Neural cell (in vitro differentiated cells): ENCODE results near the gene YKT6. TPM values are rescaled to one million over a fixed set of nuclear protein-coding genes. Genes with fewer than 3 reads are reported as not detected.

Experiments
- H2AFZ ChIP-seq: fragments of 200-600, 300-800 bp; sonication (generic), shearing (Covaris generic); 2 replicates; pipeline ENCODE4 v1.6.0; 2014; ENCODE audit warnings: low read depth, mild to moderate bottlenecking, antibody characterized with exemption, low read length, moderate library complexity
- H3F3A ChIP-seq: fragments of 200-600 bp; shearing (Covaris generic); 2 replicates; pipeline ENCODE4 v1.6.1; 2016; ENCODE audit warnings: mild to moderate bottlenecking, moderate library complexity, mixed read lengths, antibody characterized with exemption, low read length; ENCODE audit not compliant: insufficient read depth, poor library complexity, severe bottlenecking
- H3K27ac ChIP-seq: fragments of 200-600, 300-800 bp; sonication (generic), shearing (Covaris generic); 2 replicates; pipeline ENCODE4 v1.5.1; 2014; ENCODE audit warnings: mild to moderate bottlenecking, low read length, moderate library complexity
- H3K27me3 ChIP-seq: fragments of 300-800, 200-600 bp; sonication (generic), shearing (Covaris generic); 2 replicates; pipeline ENCODE4 v1.6.0; 2014; ENCODE audit warnings: mild to moderate bottlenecking, low read depth, low read length, moderate library complexity; ENCODE audit not compliant: insufficient read depth
- H3K36me3 ChIP-seq: fragments of 300-800, 200-600 bp; sonication (generic), shearing (Covaris generic); 2 replicates; pipeline ENCODE4 v1.5.1; 2014; ENCODE audit warnings: mild to moderate bottlenecking, antibody characterized with exemption, low read length, moderate library complexity; ENCODE audit not compliant: insufficient read depth
- H3K4me2 ChIP-seq: fragments of 300-800, 200-600 bp; sonication (generic), shearing (Covaris generic); 2 replicates; pipeline ENCODE4 v1.6.0; 2014; ENCODE audit warnings: mild to moderate bottlenecking, low read length
- H3K4me3 ChIP-seq: fragments of 300-800, 200-600 bp; sonication (generic), shearing (Covaris generic); 2 replicates; pipeline ENCODE4 v1.5.1; 2014; ENCODE audit warnings: mild to moderate bottlenecking, low read length, moderate library complexity
- H3K79me2 ChIP-seq: fragments of 200-600 bp; shearing (Covaris generic); replicated peaks from 2 replicates; pipeline ENCODE4 v1.6.0; 2014; ENCODE audit warnings: mild to moderate bottlenecking, low read length, moderate library complexity; ENCODE audit not compliant: insufficient read depth
- H3K9ac ChIP-seq: fragments of 300-800, 200-600 bp; sonication (generic), shearing (Covaris generic); 2 replicates; pipeline ENCODE4 v1.6.1; 2016; ENCODE audit warnings: mild to moderate bottlenecking, low read length, mixed read lengths
- H3K9me2 ChIP-seq: fragments of 200-600 bp; shearing (Covaris generic); 2 replicates; pipeline ENCODE4 v1.6.1; 2016; ENCODE audit warnings: mild to moderate bottlenecking, low read length, mixed read lengths; ENCODE audit not compliant: insufficient read depth
- H3K9me3 ChIP-seq: fragments of 200-600, 300-800 bp; sonication (generic), shearing (Covaris generic); 2 replicates; pipeline ENCODE4 v1.6.1; 2016; ENCODE audit warnings: mild to moderate bottlenecking, mixed run types, low read length, moderate library complexity, mixed read lengths
- H4K20me1 ChIP-seq: fragments of 200-600 bp; shearing (Covaris generic); 2 replicates; pipeline ENCODE4 v1.6.1; 2016; ENCODE audit warnings: mild to moderate bottlenecking, mixed run types; ENCODE audit not compliant: insufficient read depth
- EP300 ChIP-seq: fragments of 450-650 bp; conservative IDR thresholded peaks from 2 replicates; pipeline ENCODE4 v1.6.1; 2014; ENCODE audit warnings: antibody characterized with exemption, mild to moderate bottlenecking, moderate library complexity; ENCODE audit not compliant: poor library complexity, severe bottlenecking
- EZH2 ChIP-seq: fragments of 200-600, 300-800 bp; shearing (Covaris generic), sonication (generic); IDR thresholded peaks from 2 replicates; pipeline ENCODE4 v1.6.1; 2014; ENCODE audit warnings: antibody characterized with exemption, low read length, borderline replicate concordance, mild to moderate bottlenecking; ENCODE audit not compliant: insufficient read depth, poor library complexity, severe bottlenecking
- MXI1 ChIP-seq: fragments of 450-650 bp; conservative IDR thresholded peaks from 2 replicates; pipeline ENCODE4 v1.6.1; 2014; ENCODE audit warnings: antibody characterized with exemption, mild to moderate bottlenecking; ENCODE audit not compliant: poor library complexity, severe bottlenecking
- POLR2AphosphoS5 ChIP-seq: IDR thresholded peaks from 2 replicates; pipeline ENCODE4 v1.6.1; 2012
- RAD21 ChIP-seq: fragments of 450-650 bp; conservative IDR thresholded peaks from 2 replicates; pipeline ENCODE4 v1.6.1; 2014; ENCODE audit warnings: antibody characterized with exemption, mild to moderate bottlenecking, moderate library complexity
- SMC3 ChIP-seq: fragments of 450-650 bp; conservative IDR thresholded peaks from 2 replicates; pipeline ENCODE4 v1.6.1; 2014; ENCODE audit warnings: antibody characterized with exemption, mild to moderate bottlenecking, moderate library complexity; ENCODE audit not compliant: poor library complexity
- TAF1 ChIP-seq: IDR thresholded peaks from 2 replicates; pipeline ENCODE4 v1.6.1; 2012; ENCODE audit warnings: low read depth
- polyA plus RNA-seq: library from polyadenylated mRNA; depleted of rRNA; stranded (reverse); fragments of >200 nt; gene quantifications from 2 replicates; pipeline ENCODE4 v1.2.3, GENCODE V29; 2014
- TF ChIP-seq, protein P1 (sequence below): IDR thresholded peaks from 2 replicates; pipeline ENCODE4 v1.6.1; 2012; ENCODE audit warnings: borderline replicate concordance
- TF ChIP-seq, protein P2 (sequence below): fragments of 450-650 bp; IDR thresholded peaks from 2 replicates; pipeline ENCODE4 v1.5.1; 2014; ENCODE audit warnings: antibody characterized with exemption, mild to moderate bottlenecking, moderate library complexity; ENCODE audit not compliant: poor library complexity, severe bottlenecking

Gene YKT6
- polyA plus RNA-seq, 1 donor from 2014 or later, result 93.4 TPM

DNA sequence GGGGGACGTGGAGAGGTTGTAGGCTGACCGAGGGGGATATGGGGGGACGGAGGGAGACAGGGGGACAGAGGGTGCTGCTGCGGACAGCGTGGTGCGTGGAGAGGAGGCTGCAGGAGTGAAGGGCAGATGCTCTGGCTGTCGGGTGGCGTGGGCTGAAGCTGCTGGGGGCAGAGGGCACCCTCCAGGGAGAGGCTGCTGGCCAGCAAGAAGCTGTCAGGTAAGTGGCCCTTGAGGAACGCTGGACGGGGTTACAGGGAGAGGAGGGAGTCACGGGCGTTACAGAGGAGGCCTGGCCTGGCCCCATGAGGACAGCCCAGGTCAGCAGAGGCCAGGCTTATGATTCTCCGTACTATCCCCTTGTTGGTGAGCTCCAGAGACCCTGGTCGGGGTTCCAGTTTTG, 27.1 kb downstream of the YKT6 start:
- no peak overlapping the region for H3K9ac ChIP-seq
- H2AFZ ChIP-seq, result no peak overlapping the region
- no peak for TF ChIP-seq TAF1
- TF ChIP-seq, protein P1, sequence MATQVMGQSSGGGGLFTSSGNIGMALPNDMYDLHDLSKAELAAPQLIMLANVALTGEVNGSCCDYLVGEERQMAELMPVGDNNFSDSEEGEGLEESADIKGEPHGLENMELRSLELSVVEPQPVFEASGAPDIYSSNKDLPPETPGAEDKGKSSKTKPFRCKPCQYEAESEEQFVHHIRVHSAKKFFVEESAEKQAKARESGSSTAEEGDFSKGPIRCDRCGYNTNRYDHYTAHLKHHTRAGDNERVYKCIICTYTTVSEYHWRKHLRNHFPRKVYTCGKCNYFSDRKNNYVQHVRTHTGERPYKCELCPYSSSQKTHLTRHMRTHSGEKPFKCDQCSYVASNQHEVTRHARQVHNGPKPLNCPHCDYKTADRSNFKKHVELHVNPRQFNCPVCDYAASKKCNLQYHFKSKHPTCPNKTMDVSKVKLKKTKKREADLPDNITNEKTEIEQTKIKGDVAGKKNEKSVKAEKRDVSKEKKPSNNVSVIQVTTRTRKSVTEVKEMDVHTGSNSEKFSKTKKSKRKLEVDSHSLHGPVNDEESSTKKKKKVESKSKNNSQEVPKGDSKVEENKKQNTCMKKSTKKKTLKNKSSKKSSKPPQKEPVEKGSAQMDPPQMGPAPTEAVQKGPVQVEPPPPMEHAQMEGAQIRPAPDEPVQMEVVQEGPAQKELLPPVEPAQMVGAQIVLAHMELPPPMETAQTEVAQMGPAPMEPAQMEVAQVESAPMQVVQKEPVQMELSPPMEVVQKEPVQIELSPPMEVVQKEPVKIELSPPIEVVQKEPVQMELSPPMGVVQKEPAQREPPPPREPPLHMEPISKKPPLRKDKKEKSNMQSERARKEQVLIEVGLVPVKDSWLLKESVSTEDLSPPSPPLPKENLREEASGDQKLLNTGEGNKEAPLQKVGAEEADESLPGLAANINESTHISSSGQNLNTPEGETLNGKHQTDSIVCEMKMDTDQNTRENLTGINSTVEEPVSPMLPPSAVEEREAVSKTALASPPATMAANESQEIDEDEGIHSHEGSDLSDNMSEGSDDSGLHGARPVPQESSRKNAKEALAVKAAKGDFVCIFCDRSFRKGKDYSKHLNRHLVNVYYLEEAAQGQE, result no peak
- no peaks in the 10 kb centered on the region for H3F3A ChIP-seq
- H3K4me2 ChIP-seq, result no peak overlapping the region
- H3K27ac ChIP-seq, result no peak overlapping the region
- H3K4me3 ChIP-seq, result no peak overlapping the region
- no peaks in the 10 kb centered on the region for H4K20me1 ChIP-seq
- no peaks in the 10 kb centered on the region for H3K9me3 ChIP-seq
- H3K9me2 ChIP-seq, result no peaks in the 10 kb centered on the region
- H3K27me3 ChIP-seq, result no peaks in the 10 kb centered on the region
- H3K79me2 ChIP-seq, result no peaks in the 10 kb centered on the region
- H3K36me3 ChIP-seq, result no peaks in the 10 kb centered on the region

DNA sequence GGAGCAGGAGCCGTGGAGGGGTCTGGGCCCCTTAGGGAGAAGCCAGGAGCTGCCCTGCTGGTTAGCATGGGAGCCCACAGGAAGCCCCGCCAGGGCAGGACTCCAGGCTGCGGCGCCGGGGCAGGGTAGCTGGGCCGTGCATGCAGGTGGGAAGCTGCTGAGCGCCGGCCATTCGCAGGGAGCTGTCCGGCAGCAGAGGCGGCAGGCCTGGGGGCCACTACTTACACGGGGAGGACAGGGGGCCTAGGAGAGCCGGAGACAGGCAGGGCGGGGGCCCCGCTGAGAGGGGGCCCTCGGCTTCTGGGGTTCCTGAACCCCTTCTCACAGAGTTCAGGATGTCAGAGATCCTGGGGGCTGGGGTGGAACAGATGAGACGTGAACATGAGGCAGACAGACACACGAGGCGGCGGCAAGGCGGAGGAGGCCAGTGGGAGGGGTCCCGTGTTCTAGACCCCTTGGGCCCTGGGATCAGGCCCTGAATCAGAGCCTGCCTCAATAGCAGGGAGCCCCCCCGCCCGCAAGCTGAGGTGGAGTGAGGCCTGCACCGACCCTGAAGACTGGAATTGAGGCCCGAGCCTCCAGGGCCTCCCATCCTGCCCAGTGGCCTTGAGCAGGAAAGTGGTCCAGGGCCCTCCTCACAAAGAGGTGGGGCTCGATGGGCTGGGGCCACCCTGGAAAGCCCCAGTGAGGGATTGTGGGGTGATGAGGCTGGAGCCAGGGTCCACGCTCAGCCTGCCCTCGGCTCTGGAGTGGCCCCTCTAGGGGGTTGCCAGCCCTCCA, 28.0 kb downstream of the YKT6 start:
- Histone ChIP-seq H4K20me1 (no peaks in the 10 kb centered on the region), H3F3A (no peaks in the 10 kb centered on the region), H3K27me3 (no peaks in the 10 kb centered on the region), H3K27ac (no peak overlapping the region), H3K9me2 (no peaks in the 10 kb centered on the region), H3K4me2 (no peak overlapping the region), H2AFZ (no peak overlapping the region), H3K4me3 (no peak overlapping the region), H3K79me2 (no peaks in the 10 kb centered on the region), H3K9ac (no peak overlapping the region), H3K36me3 (no peaks in the 10 kb centered on the region), H3K9me3 (no peaks in the 10 kb centered on the region)
- TF ChIP-seq EP300, result no peak
- TF ChIP-seq, protein P2, sequence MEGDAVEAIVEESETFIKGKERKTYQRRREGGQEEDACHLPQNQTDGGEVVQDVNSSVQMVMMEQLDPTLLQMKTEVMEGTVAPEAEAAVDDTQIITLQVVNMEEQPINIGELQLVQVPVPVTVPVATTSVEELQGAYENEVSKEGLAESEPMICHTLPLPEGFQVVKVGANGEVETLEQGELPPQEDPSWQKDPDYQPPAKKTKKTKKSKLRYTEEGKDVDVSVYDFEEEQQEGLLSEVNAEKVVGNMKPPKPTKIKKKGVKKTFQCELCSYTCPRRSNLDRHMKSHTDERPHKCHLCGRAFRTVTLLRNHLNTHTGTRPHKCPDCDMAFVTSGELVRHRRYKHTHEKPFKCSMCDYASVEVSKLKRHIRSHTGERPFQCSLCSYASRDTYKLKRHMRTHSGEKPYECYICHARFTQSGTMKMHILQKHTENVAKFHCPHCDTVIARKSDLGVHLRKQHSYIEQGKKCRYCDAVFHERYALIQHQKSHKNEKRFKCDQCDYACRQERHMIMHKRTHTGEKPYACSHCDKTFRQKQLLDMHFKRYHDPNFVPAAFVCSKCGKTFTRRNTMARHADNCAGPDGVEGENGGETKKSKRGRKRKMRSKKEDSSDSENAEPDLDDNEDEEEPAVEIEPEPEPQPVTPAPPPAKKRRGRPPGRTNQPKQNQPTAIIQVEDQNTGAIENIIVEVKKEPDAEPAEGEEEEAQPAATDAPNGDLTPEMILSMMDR, result no peak
- TF ChIP-seq TAF1, result no peak
- TF ChIP-seq SMC3, result no peak
- TF ChIP-seq RAD21, result no peak

DNA sequence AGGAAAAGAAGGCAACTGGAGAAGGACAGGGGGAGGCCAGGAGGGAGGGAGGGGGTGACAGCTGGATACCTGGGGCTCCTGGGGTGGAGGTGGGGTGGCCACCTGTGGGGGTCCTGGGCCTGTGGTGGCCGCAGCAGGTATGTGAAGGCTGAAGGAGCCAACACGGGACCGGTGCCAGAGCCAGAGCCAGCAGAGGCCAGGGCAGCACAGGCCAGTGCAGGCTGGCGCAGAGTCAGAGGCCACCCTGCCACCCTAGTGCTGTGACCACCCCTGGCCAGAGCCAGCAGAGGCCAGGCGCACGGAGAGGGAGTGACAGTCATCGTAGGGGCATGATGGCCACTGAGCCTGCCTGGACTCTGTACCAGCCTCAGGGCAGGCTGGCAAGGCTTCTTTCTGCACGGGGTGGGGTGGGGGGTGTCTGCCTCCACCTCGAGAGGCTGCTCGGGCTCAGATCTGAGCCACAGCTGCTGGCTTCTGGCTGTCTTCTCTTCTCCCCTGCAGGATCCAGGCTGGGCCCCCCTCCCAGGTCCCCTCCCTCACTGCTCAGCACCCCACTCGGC, 28.8 kb downstream of the YKT6 start:
- Histone ChIP-seq H3K9ac (no peak overlapping the region), H3F3A (no peaks in the 10 kb centered on the region), H4K20me1 (no peaks in the 10 kb centered on the region), H3K4me2 (no peak overlapping the region), H3K9me3 (no peaks in the 10 kb centered on the region), H2AFZ (no peak overlapping the region), H3K4me3 (no peak overlapping the region), H3K79me2 (no peaks in the 10 kb centered on the region), H3K27me3 (no peaks in the 10 kb centered on the region), H3K36me3 (no peaks in the 10 kb centered on the region), H3K27ac (no peak overlapping the region), H3K9me2 (no peaks in the 10 kb centered on the region)
- TF ChIP-seq EP300, result no peak
- no peak for TF ChIP-seq SMC3
- TF ChIP-seq, protein P2, result no peak
- TF ChIP-seq EZH2, result no peak
- no peak for TF ChIP-seq TAF1
- TF ChIP-seq POLR2AphosphoS5, result no peak
- TF ChIP-seq MXI1, result no peak
- TF ChIP-seq, protein P1, result no peak
- no peak for TF ChIP-seq RAD21
